ENCODE results near the gene KIAA0586. TPM values are rescaled to one million over a fixed set of nuclear protein-coding genes. Genes with fewer than 3 reads are reported as not detected.

The KIAA0586 gene
- total and polyA plus RNA-seq, 2 of the 13 experiments (the other 11 are each of a cell fraction or from before 2014, with no cell fraction given), result 12.6 to 25.2 TPM

- intact Hi-C loops (cut with micrococcal nuclease; ENCODE audit: unreplicated experiment) (no loop called here), in situ Hi-C loops (cut with HindIII; ENCODE audit: extremely low pct_ligation_motif_present, low pct_unique_long_range_greater_than_20kb) (no loop called here)
- no peak overlapping the region for H3K9ac ChIP-seq (ENCODE audit: insufficient read depth, low read depth, low read length)
- no peak overlapping the region for H3K4me3 ChIP-seq (replicated peaks in 1 of 3; ENCODE audit: insufficient read depth in 1 of 3, low read depth in 2 of 3, low read length in 3 of 3)
- DNase-seq (ENCODE audit: low spot score) (no peak), FAIRE-seq (no peak), ATAC-seq (no peak)
- TF ChIP-seq ZNF432 (CRISPR knock-in tag; IDR thresholded peaks at IDR 0.05; ENCODE audit: borderline replicate concordance), result no peak
- 94% methylated on average over 1 of the region's 1 CpG for WGBS (ENCODE audit: low lambda C conversion rate)
- H3K4me1 ChIP-seq (ENCODE audit: insufficient read depth, low read length), result no peaks in the 10 kb centered on the region
- H3K27me3 ChIP-seq (ENCODE audit: control insufficient read depth in 1 of 2, insufficient read depth in 2 of 2, low read length in 2 of 2), result no peaks in the 10 kb centered on the region
- H3K79me2 ChIP-seq (ENCODE audit: insufficient read depth, low read length), result no peaks in the 10 kb centered on the region
- ChIA-PET POLR2A (no interaction called here), CTCF (ENCODE audit: low intra/inter-chr PET ratio, low total read pairs) (no interaction called here)
- no peak overlapping the region for H3K27ac ChIP-seq (ENCODE audit: extremely low read length, insufficient read depth, low read length)
- BruUV-seq (replicated peaks), result no TSS peak
- H3K36me3 ChIP-seq (replicated peaks in 1 of 2; ENCODE audit: control insufficient read depth in 1 of 2, insufficient read depth in 2 of 2, low read length in 2 of 2), result peaks cover 3 to 12% of the 10 kb centered on the region in 2 experiments
- H4K20me1 ChIP-seq (ENCODE audit: insufficient read depth, low read length), result no peaks in the 10 kb centered on the region
- no peak overlapping the region for H3K4me2 ChIP-seq (ENCODE audit: low read depth, low read length)
- no peaks in the 10 kb centered on the region for H3K9me3 ChIP-seq (ENCODE audit: low read length)
- no peak overlapping the region for H2AFZ ChIP-seq (ENCODE audit: low read length)
These were observed 48.8 kb downstream of the KIAA0586 start for GRCh38 chr14:58476320-58476719.

DNA sequence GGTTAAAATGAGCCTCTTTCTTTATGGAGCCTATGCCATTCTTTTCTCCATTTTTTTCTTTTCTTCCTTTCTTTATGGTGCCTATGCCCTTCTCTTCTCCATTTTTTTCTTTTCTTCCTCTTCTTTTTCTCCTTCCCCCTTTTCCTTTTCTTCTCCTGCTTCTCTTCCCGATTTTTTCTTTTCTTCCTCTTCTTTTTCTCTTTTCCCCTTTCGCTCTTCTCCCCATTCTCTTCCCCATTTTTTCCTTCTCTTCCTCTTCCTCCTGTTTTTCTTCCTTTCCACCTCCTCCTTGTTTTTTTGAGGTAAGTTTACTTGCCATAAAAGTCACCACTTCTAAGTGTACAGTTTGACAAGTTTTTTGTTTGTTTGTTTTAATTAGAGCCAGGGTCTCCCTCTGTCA is 50.1 kb downstream of the KIAA0586 start:
- Histone ChIP-seq H3K79me2 (ENCODE audit: insufficient read depth, low read length) (no peaks in the 10 kb centered on the region), H4K20me1 (ENCODE audit: insufficient read depth, low read length) (no peaks in the 10 kb centered on the region), H3K4me2 (ENCODE audit: low read depth, low read length) (no peak overlapping the region), H3K4me3 (replicated peaks in 1 of 3; ENCODE audit: insufficient read depth in 1 of 3, low read depth in 2 of 3, low read length in 3 of 3) (no peak overlapping the region), H3K36me3 (replicated peaks in 1 of 2; ENCODE audit: control insufficient read depth in 1 of 2, insufficient read depth in 2 of 2, low read length in 2 of 2) (peaks cover 3 to 11% of the 10 kb centered on the region in 2 experiments), H2AFZ (ENCODE audit: low read length) (no peak overlapping the region), H3K9me3 (ENCODE audit: low read length) (no peaks in the 10 kb centered on the region), H3K27me3 (ENCODE audit: control insufficient read depth in 1 of 2, insufficient read depth in 2 of 2, low read length in 2 of 2) (no peaks in the 10 kb centered on the region), H3K9ac (ENCODE audit: insufficient read depth, low read depth, low read length) (no peak overlapping the region), H3K4me1 (ENCODE audit: insufficient read depth, low read length) (no peaks in the 10 kb centered on the region), H3K27ac (ENCODE audit: extremely low read length, insufficient read depth, low read length) (no peak overlapping the region)
- ChIA-PET POLR2A (no interaction called here), CTCF (ENCODE audit: low intra/inter-chr PET ratio, low total read pairs) (no interaction called here)
- DNase-seq (ENCODE audit: low spot score) (no peak), ATAC-seq (no peak), FAIRE-seq (no peak)
- TF ChIP-seq SNRNP70 (IDR thresholded peaks at IDR 0.05; ENCODE audit: low read depth, low read length) (no peak), GLI4 (CRISPR knock-in tag; IDR thresholded peaks at IDR 0.05; ENCODE audit: borderline replicate concordance) (no peak), TSC22D2 (CRISPR knock-in tag; IDR thresholded peaks at IDR 0.05; ENCODE audit: borderline replicate concordance) (no peak), IKZF4 (CRISPR knock-in tag; IDR thresholded peaks at IDR 0.05; ENCODE audit: borderline replicate concordance, low read depth, not compliant biosample characterization) (no peak), HOXA9 (CRISPR knock-in tag; IDR thresholded peaks at IDR 0.05; ENCODE audit: borderline replicate concordance) (no peak), ZNF7 (CRISPR knock-in tag; IDR thresholded peaks at IDR 0.05) (no peak), AHDC1 (CRISPR knock-in tag; IDR thresholded peaks at IDR 0.05; ENCODE audit: borderline replicate concordance) (no peak), ZNF790 (CRISPR knock-in tag; IDR thresholded peaks at IDR 0.05; ENCODE audit: borderline replicate concordance) (no peak), JARID2 (CRISPR knock-in tag; IDR thresholded peaks at IDR 0.05; ENCODE audit: insufficient replicate concordance) (no peak), MED13 (CRISPR knock-in tag; IDR thresholded peaks at IDR 0.05) (no peak), HNRNPLL (IDR thresholded peaks at IDR 0.05; ENCODE audit: low read depth, low read length, poor library complexity, severe bottlenecking) (no peak), ZNF615 (CRISPR knock-in tag; IDR thresholded peaks at IDR 0.05; ENCODE audit: borderline replicate concordance) (no peak)
- in situ Hi-C loops (cut with HindIII; ENCODE audit: extremely low pct_ligation_motif_present, low pct_unique_long_range_greater_than_20kb) (no loop called here), intact Hi-C loops (cut with micrococcal nuclease; ENCODE audit: unreplicated experiment) (no loop called here)
- 94% methylated on average over 2 of the region's 2 CpGs for WGBS (ENCODE audit: low lambda C conversion rate)
- no TSS peak for BruUV-seq (replicated peaks)

Measured in HepG2 (cell line).